ENCODE results near the gene CAPS. TPM values are rescaled to one million over a fixed set of nuclear protein-coding genes. Genes with fewer than 3 reads are reported as not detected.

The CAPS gene
- total RNA-seq, 1 donor, result 18.1 TPM

GRCh38 chr19:5877427-5877826, 36.6 kb upstream of the CAPS start:
- Histone ChIP-seq H4K20me1 (ENCODE audit: insufficient read depth, low read length) (no peaks in the 10 kb centered on the region), H3K4me3 (ENCODE audit: insufficient read depth, low read length) (no peak overlapping the region), H3K4me2 (ENCODE audit: insufficient read depth, low read length) (no peak overlapping the region), H3K27me3 (ENCODE audit: insufficient read depth, low read length) (peaks cover 6% of the 10 kb centered on the region), H2AFZ (ENCODE audit: low read length) (no peak overlapping the region), H3K36me3 (ENCODE audit: insufficient read depth, low read length) (no peaks in the 10 kb centered on the region), H3K4me1 (ENCODE audit: insufficient read depth, low read length) (peaks cover 6% of the 10 kb centered on the region), H3K79me2 (ENCODE audit: insufficient read depth, low read length) (no peaks in the 10 kb centered on the region), H3K27ac (ENCODE audit: low read depth, low read length) (no peak overlapping the region), H3K9me3 (ENCODE audit: low read depth, low read length) (no peaks in the 10 kb centered on the region)
- TF ChIP-seq CTCF (IDR thresholded peaks at IDR 0.05; ENCODE audit: extremely low read depth, low read depth, low read length), result no peak
- no peak for DNase-seq (ENCODE audit: insufficient read length, low spot score, missing footprints)

GRCh38 chr19:5877882-5878281, 36.2 kb upstream of the CAPS start:
- peak; percentile 42 for DNase-seq (ENCODE audit: insufficient read length, low spot score, missing footprints)

GRCh38 chr19:5880196-5880595, 33.9 kb upstream of the CAPS start:
- Histone ChIP-seq H3K4me3 (ENCODE audit: insufficient read depth, low read length) (no peak overlapping the region), H3K79me2 (ENCODE audit: insufficient read depth, low read length) (no peaks in the 10 kb centered on the region), H3K4me1 (ENCODE audit: insufficient read depth, low read length) (peaks cover 6% of the 10 kb centered on the region), H3K9me3 (ENCODE audit: low read depth, low read length) (no peaks in the 10 kb centered on the region), H3K27me3 (ENCODE audit: insufficient read depth, low read length) (peaks cover 6% of the 10 kb centered on the region), H2AFZ (ENCODE audit: low read length) (no peak overlapping the region), H4K20me1 (ENCODE audit: insufficient read depth, low read length) (no peaks in the 10 kb centered on the region), H3K4me2 (ENCODE audit: insufficient read depth, low read length) (peak overlapping the region; percentile 43), H3K36me3 (ENCODE audit: insufficient read depth, low read length) (no peaks in the 10 kb centered on the region), H3K27ac (ENCODE audit: low read depth, low read length) (no peak overlapping the region)
- no peak for TF ChIP-seq CTCF (IDR thresholded peaks at IDR 0.05; ENCODE audit: extremely low read depth, low read depth, low read length)
- DNase-seq (ENCODE audit: insufficient read length, low spot score, missing footprints), result peak; percentile 71

More at GRCh38 chr19:5877882-5878281, 36.2 kb upstream of the CAPS start:
- Histone ChIP-seq H3K27ac (ENCODE audit: low read depth, low read length) (no peak overlapping the region), H3K27me3 (ENCODE audit: insufficient read depth, low read length) (peaks cover 6% of the 10 kb centered on the region), H3K79me2 (ENCODE audit: insufficient read depth, low read length) (no peaks in the 10 kb centered on the region), H3K4me2 (ENCODE audit: insufficient read depth, low read length) (no peak overlapping the region), H3K9me3 (ENCODE audit: low read depth, low read length) (no peaks in the 10 kb centered on the region), H3K4me1 (ENCODE audit: insufficient read depth, low read length) (peaks cover 6% of the 10 kb centered on the region), H3K4me3 (ENCODE audit: insufficient read depth, low read length) (no peak overlapping the region), H4K20me1 (ENCODE audit: insufficient read depth, low read length) (no peaks in the 10 kb centered on the region), H3K36me3 (ENCODE audit: insufficient read depth, low read length) (no peaks in the 10 kb centered on the region), H2AFZ (ENCODE audit: low read length) (no peak overlapping the region)
- TF ChIP-seq CTCF (IDR thresholded peaks at IDR 0.05; ENCODE audit: extremely low read depth, low read depth, low read length), result no peak

- TF ChIP-seq CTCF (IDR thresholded peaks at IDR 0.05; ENCODE audit: extremely low read depth, low read depth, low read length), result no peak
- H3K9me3 ChIP-seq (ENCODE audit: low read depth, low read length), result no peaks in the 10 kb centered on the region
- H4K20me1 ChIP-seq (ENCODE audit: insufficient read depth, low read length), result no peaks in the 10 kb centered on the region
- H3K79me2 ChIP-seq (ENCODE audit: insufficient read depth, low read length), result no peaks in the 10 kb centered on the region
- H3K27me3 ChIP-seq (ENCODE audit: insufficient read depth, low read length), result peaks cover 6% of the 10 kb centered on the region
- peak overlapping the region; percentile 25 for H3K4me3 ChIP-seq (ENCODE audit: insufficient read depth, low read length)
- H3K36me3 ChIP-seq (ENCODE audit: insufficient read depth, low read length), result no peaks in the 10 kb centered on the region
- H2AFZ ChIP-seq (ENCODE audit: low read length), result no peak overlapping the region
- peaks cover 6% of the 10 kb centered on the region for H3K4me1 ChIP-seq (ENCODE audit: insufficient read depth, low read length)
- peak overlapping the region; percentile 43 for H3K4me2 ChIP-seq (ENCODE audit: insufficient read depth, low read length)
- peak; percentile 90 for DNase-seq (ENCODE audit: insufficient read length, low spot score, missing footprints)
- H3K27ac ChIP-seq (ENCODE audit: low read depth, low read length), result no peak overlapping the region
These were observed 33.4 kb upstream of the CAPS start for GRCh38 chr19:5880604-5881078.
